ENCODE data around the gene GALNT13. TPM values are rescaled to one million over a fixed set of nuclear protein-coding genes. Genes with fewer than 3 reads are reported as not detected.

The GALNT13 gene
- total and polyA plus RNA-seq, 4 donors, result not detected

DNA sequence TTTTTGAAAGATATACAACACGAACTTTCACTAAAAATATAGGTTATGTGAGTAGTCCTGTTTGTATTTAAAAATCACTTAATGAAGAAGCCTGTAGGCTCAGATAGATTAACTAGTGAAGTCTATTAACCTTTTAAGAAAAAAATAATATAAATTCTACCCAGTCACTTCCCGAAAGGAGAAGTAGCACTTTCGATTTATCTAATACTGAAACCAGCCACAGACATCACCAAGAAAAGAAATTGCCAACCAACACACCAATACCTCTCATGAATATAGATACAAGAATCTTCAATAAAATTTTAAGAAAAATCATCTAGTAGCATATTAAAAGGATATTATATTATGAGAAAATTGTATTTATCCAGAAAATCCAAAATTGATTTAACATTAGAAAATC is 160.5 kb downstream of the GALNT13 start:
- no peaks in the 10 kb centered on the region for H3K36me3 ChIP-seq (ENCODE audit: control insufficient read depth in 4 of 4, insufficient read depth in 3 of 4, low read depth in 1 of 4, low read length in 3 of 4)
- no peak overlapping the region for H3K9ac ChIP-seq (ENCODE audit: low read depth in 1 of 2, low read length in 2 of 2)
- H3K27me3 ChIP-seq (ENCODE audit: control insufficient read depth in 4 of 4, insufficient read depth in 4 of 4, low read length in 3 of 4), result no peaks in the 10 kb centered on the region
- WGBS, result 69% methylated on average over 3 of the region's 3 CpGs
- no peak overlapping the region for H3K4me3 ChIP-seq (ENCODE audit: low read depth in 1 of 3, low read length in 3 of 3)
- H3K9me3 ChIP-seq (ENCODE audit: control insufficient read depth in 4 of 4, low read length in 3 of 4), result no peaks in the 10 kb centered on the region
- H3K27ac ChIP-seq (ENCODE audit: low read depth in 1 of 2, low read length in 2 of 2), result no peak overlapping the region
- DNase-seq (ENCODE audit: low spot score), result no peak
- no peak for TF ChIP-seq FOXA1 (IDR thresholded peaks at IDR 0.05)
- no peaks in the 10 kb centered on the region for H3K4me1 ChIP-seq (ENCODE audit: control insufficient read depth in 4 of 4, insufficient read depth in 4 of 4, low read length in 3 of 4)

DNA sequence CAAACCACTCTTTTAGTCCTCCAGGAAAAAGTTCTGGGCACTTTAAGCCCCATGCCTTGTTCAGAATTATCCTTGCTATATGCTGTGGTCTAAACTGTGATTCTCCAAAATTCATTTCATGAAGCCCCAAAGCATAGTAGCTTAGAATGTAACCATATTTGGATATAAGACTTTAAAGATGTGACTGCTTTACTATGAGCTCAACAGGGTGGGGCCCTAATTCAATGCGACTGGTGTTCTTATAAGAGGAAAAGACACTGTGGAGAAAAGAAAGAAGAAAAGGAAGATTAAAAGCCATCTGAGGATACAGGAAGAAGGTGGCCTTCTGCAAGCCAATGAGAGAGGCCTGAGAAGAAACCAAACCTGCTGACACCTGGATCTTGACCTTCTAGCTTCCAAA is 174.8 kb downstream of the GALNT13 start:
- Histone ChIP-seq H3K36me3 (ENCODE audit: control insufficient read depth in 4 of 4, insufficient read depth in 3 of 4, low read depth in 1 of 4, low read length in 3 of 4) (no peaks in the 10 kb centered on the region), H3K27me3 (ENCODE audit: control insufficient read depth in 4 of 4, insufficient read depth in 4 of 4, low read length in 3 of 4) (no peaks in the 10 kb centered on the region), H3K9ac (ENCODE audit: low read depth in 1 of 2, low read length in 2 of 2) (no peak overlapping the region), H3K4me3 (ENCODE audit: low read depth in 1 of 3, low read length in 3 of 3) (no peak overlapping the region), H3K4me1 (ENCODE audit: control insufficient read depth in 4 of 4, insufficient read depth in 4 of 4, low read length in 3 of 4) (no peaks in the 10 kb centered on the region), H3K9me3 (ENCODE audit: control insufficient read depth in 4 of 4, low read length in 3 of 4) (no peaks in the 10 kb centered on the region), H3K27ac (ENCODE audit: low read depth in 1 of 2, low read length in 2 of 2) (no peak overlapping the region)
- WGBS, result 78% methylated on average over 1 of the region's 1 CpG
- no peak for TF ChIP-seq YY1 (IDR thresholded peaks at IDR 0.05)
- TF ChIP-seq, protein P1, sequence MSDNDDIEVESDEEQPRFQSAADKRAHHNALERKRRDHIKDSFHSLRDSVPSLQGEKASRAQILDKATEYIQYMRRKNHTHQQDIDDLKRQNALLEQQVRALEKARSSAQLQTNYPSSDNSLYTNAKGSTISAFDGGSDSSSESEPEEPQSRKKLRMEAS (IDR thresholded peaks at IDR 0.05), result no peak
- TF ChIP-seq NR2F2 (IDR thresholded peaks at IDR 0.05), result no peak
- TF ChIP-seq JUND (IDR thresholded peaks at IDR 0.05), result no peak
- DNase-seq (ENCODE audit: low spot score), result no peak

DNA sequence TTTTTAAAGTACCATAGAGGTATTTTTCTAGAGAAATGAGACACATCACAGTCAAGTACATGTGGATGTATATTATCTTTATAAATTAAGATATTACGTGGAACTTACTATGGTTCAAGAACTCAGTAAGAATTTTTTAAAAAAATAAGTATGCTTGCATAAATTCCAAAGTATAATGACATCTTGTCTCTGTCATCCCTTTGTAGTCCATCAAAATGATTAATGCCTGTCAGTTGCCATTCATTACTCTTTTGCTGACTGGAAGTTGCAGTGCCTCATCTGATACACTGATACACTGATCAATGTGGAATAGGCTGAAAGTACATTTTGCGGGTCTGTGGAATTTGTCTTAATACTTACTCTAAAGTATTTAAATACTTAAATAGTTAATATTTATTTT is 177.2 kb downstream of the GALNT13 start:
- Histone ChIP-seq H3K27ac (ENCODE audit: low read depth in 1 of 2, low read length in 2 of 2) (no peak overlapping the region), H3K9me3 (ENCODE audit: control insufficient read depth in 4 of 4, low read length in 3 of 4) (no peaks in the 10 kb centered on the region), H3K27me3 (ENCODE audit: control insufficient read depth in 4 of 4, insufficient read depth in 4 of 4, low read length in 3 of 4) (no peaks in the 10 kb centered on the region), H3K9ac (ENCODE audit: low read depth in 1 of 2, low read length in 2 of 2) (no peak overlapping the region), H3K4me3 (ENCODE audit: low read depth in 1 of 3, low read length in 3 of 3) (no peak overlapping the region), H3K36me3 (ENCODE audit: control insufficient read depth in 4 of 4, insufficient read depth in 3 of 4, low read depth in 1 of 4, low read length in 3 of 4) (no peaks in the 10 kb centered on the region), H3K4me1 (ENCODE audit: control insufficient read depth in 4 of 4, insufficient read depth in 4 of 4, low read length in 3 of 4) (no peaks in the 10 kb centered on the region)
- WGBS, result 86% methylated on average over 2 of the region's 2 CpGs
- DNase-seq (ENCODE audit: low spot score), result no peak
- no peak for TF ChIP-seq RAD21 (IDR thresholded peaks at IDR 0.05)
- no peak for TF ChIP-seq JUND (IDR thresholded peaks at IDR 0.05)
- TF ChIP-seq EGR1 (IDR thresholded peaks at IDR 0.05; ENCODE audit: low read depth in 2 of 2), result no peak
- TF ChIP-seq HNF4A (conservative IDR thresholded peaks at IDR 0.05), result no peak
- no peak for TF ChIP-seq GABPA (IDR thresholded peaks at IDR 0.05 in 1 of 2, conservative IDR thresholded peaks at IDR 0.05 in 1 of 2)
- TF ChIP-seq, protein P2, sequence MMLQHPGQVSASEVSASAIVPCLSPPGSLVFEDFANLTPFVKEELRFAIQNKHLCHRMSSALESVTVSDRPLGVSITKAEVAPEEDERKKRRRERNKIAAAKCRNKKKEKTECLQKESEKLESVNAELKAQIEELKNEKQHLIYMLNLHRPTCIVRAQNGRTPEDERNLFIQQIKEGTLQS (IDR thresholded peaks at IDR 0.05), result no peak
- TF ChIP-seq, protein P3, sequence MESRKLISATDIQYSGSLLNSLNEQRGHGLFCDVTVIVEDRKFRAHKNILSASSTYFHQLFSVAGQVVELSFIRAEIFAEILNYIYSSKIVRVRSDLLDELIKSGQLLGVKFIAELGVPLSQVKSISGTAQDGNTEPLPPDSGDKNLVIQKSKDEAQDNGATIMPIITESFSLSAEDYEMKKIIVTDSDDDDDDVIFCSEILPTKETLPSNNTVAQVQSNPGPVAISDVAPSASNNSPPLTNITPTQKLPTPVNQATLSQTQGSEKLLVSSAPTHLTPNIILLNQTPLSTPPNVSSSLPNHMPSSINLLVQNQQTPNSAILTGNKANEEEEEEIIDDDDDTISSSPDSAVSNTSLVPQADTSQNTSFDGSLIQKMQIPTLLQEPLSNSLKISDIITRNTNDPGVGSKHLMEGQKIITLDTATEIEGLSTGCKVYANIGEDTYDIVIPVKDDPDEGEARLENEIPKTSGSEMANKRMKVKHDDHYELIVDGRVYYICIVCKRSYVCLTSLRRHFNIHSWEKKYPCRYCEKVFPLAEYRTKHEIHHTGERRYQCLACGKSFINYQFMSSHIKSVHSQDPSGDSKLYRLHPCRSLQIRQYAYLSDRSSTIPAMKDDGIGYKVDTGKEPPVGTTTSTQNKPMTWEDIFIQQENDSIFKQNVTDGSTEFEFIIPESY (IDR thresholded peaks at IDR 0.05), result no peak
- TF ChIP-seq NR2F2 (IDR thresholded peaks at IDR 0.05), result no peak
- TF ChIP-seq YY1 (IDR thresholded peaks at IDR 0.05), result no peak
- TF ChIP-seq HNF4G (IDR thresholded peaks at IDR 0.05), result no peak
- TF ChIP-seq, protein P1 (IDR thresholded peaks at IDR 0.05), result no peak
- no peak for TF ChIP-seq FOXA2 (IDR thresholded peaks at IDR 0.05)
- no peak for TF ChIP-seq TAF1 (conservative IDR thresholded peaks at IDR 0.05)
- TF ChIP-seq RXRA (IDR thresholded peaks at IDR 0.05), result no peak

Data from liver (tissue), 9 donors.